Measurements from ENCODE around the gene PNMA6F. TPM values are rescaled to one million over a fixed set of nuclear protein-coding genes. Genes with fewer than 3 reads are reported as not detected.

PNMA6F gene
- polyA plus RNA-seq, 1 of the 3 experiments (the other 2 are of a cell fraction), result not detected

DNA sequence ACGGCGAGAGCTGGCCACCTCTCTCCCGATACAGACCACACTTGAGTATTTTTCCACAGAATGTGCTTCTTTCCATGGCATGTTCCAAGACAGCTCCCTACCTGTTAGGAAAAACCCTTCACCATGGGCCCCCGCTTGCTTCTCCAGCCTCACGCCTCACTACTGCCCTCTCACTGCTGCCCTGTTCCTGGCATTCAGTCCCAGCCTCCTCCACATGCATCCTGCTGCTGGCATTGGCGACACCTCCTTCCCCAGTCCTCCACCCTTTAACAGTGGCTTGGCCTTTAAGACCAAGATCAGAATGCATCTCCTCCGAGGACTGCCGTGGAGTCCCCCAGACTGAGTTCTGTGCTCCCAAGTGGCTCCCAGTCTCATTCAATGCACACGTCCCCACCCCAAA is 10.7 kb downstream of the PNMA6F start:
- POLR2A ChIA-PET, result no interaction called here
- TF ChIP-seq CHD2 (IDR thresholded peaks at IDR 0.05; ENCODE audit: low read length, partially characterized antibody), result no peak
- TF ChIP-seq EP300 (IDR thresholded peaks at IDR 0.05; ENCODE audit: borderline replicate concordance in 1 of 2, low read depth in 1 of 2, low read length in 1 of 2), result no peak
- TF ChIP-seq, protein P1, sequence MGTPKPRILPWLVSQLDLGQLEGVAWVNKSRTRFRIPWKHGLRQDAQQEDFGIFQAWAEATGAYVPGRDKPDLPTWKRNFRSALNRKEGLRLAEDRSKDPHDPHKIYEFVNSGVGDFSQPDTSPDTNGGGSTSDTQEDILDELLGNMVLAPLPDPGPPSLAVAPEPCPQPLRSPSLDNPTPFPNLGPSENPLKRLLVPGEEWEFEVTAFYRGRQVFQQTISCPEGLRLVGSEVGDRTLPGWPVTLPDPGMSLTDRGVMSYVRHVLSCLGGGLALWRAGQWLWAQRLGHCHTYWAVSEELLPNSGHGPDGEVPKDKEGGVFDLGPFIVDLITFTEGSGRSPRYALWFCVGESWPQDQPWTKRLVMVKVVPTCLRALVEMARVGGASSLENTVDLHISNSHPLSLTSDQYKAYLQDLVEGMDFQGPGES (IDR thresholded peaks at IDR 0.05; ENCODE audit: low read depth, low read length), result no peak
- TF ChIP-seq, protein P2, sequence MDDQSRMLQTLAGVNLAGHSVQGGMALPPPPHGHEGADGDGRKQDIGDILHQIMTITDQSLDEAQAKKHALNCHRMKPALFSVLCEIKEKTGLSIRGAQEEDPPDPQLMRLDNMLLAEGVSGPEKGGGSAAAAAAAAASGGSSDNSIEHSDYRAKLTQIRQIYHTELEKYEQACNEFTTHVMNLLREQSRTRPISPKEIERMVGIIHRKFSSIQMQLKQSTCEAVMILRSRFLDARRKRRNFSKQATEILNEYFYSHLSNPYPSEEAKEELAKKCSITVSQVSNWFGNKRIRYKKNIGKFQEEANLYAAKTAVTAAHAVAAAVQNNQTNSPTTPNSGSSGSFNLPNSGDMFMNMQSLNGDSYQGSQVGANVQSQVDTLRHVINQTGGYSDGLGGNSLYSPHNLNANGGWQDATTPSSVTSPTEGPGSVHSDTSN (IDR thresholded peaks at IDR 0.05), result no peak
- TF ChIP-seq, protein P3, sequence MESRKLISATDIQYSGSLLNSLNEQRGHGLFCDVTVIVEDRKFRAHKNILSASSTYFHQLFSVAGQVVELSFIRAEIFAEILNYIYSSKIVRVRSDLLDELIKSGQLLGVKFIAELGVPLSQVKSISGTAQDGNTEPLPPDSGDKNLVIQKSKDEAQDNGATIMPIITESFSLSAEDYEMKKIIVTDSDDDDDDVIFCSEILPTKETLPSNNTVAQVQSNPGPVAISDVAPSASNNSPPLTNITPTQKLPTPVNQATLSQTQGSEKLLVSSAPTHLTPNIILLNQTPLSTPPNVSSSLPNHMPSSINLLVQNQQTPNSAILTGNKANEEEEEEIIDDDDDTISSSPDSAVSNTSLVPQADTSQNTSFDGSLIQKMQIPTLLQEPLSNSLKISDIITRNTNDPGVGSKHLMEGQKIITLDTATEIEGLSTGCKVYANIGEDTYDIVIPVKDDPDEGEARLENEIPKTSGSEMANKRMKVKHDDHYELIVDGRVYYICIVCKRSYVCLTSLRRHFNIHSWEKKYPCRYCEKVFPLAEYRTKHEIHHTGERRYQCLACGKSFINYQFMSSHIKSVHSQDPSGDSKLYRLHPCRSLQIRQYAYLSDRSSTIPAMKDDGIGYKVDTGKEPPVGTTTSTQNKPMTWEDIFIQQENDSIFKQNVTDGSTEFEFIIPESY (IDR thresholded peaks at IDR 0.05; ENCODE audit: borderline replicate concordance, low read depth), result no peak
- no peak for TF ChIP-seq EZH2phosphoT487 (IDR thresholded peaks at IDR 0.05; ENCODE audit: borderline replicate concordance, low read depth)
- no peak for TF ChIP-seq RAD21 (IDR thresholded peaks at IDR 0.05; ENCODE audit: low read length)
- TF ChIP-seq, protein P4, sequence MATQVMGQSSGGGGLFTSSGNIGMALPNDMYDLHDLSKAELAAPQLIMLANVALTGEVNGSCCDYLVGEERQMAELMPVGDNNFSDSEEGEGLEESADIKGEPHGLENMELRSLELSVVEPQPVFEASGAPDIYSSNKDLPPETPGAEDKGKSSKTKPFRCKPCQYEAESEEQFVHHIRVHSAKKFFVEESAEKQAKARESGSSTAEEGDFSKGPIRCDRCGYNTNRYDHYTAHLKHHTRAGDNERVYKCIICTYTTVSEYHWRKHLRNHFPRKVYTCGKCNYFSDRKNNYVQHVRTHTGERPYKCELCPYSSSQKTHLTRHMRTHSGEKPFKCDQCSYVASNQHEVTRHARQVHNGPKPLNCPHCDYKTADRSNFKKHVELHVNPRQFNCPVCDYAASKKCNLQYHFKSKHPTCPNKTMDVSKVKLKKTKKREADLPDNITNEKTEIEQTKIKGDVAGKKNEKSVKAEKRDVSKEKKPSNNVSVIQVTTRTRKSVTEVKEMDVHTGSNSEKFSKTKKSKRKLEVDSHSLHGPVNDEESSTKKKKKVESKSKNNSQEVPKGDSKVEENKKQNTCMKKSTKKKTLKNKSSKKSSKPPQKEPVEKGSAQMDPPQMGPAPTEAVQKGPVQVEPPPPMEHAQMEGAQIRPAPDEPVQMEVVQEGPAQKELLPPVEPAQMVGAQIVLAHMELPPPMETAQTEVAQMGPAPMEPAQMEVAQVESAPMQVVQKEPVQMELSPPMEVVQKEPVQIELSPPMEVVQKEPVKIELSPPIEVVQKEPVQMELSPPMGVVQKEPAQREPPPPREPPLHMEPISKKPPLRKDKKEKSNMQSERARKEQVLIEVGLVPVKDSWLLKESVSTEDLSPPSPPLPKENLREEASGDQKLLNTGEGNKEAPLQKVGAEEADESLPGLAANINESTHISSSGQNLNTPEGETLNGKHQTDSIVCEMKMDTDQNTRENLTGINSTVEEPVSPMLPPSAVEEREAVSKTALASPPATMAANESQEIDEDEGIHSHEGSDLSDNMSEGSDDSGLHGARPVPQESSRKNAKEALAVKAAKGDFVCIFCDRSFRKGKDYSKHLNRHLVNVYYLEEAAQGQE (IDR thresholded peaks at IDR 0.05; ENCODE audit: low read depth, low read length), result no peak
- TF ChIP-seq, protein P5, sequence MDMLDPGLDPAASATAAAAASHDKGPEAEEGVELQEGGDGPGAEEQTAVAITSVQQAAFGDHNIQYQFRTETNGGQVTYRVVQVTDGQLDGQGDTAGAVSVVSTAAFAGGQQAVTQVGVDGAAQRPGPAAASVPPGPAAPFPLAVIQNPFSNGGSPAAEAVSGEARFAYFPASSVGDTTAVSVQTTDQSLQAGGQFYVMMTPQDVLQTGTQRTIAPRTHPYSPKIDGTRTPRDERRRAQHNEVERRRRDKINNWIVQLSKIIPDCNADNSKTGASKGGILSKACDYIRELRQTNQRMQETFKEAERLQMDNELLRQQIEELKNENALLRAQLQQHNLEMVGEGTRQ (IDR thresholded peaks at IDR 0.05; ENCODE audit: borderline replicate concordance, low read depth, low read length), result no peak
- TF ChIP-seq FOSL2 (IDR thresholded peaks at IDR 0.05; ENCODE audit: borderline replicate concordance, low read depth), result no peak
- TF ChIP-seq POLR2AphosphoS5 (IDR thresholded peaks at IDR 0.05; ENCODE audit: low read depth, low read length), result no peak
- TF ChIP-seq RXRA (IDR thresholded peaks at IDR 0.05; ENCODE audit: borderline replicate concordance, low read depth), result no peak
- TF ChIP-seq ELF1 (IDR thresholded peaks at IDR 0.05), result no peak
- H3K27me3 ChIP-seq (ENCODE audit: insufficient read depth), result peaks cover 28% of the 10 kb centered on the region
- H3K9ac ChIP-seq, result no peak overlapping the region
- CTCF ChIA-PET, result no interaction called here
- no peak overlapping the region for H3K4me3 ChIP-seq (ENCODE audit: low read depth in 2 of 2, low read length in 1 of 2)
- no peak overlapping the region for H2AFZ ChIP-seq (ENCODE audit: low read depth)
- H3K9me3 ChIP-seq, result no peaks in the 10 kb centered on the region
- H3K36me3 ChIP-seq (replicated peaks in 1 of 2; ENCODE audit: control insufficient read depth in 1 of 2, insufficient read depth in 2 of 2, low read length in 1 of 2), result no peaks in the 10 kb centered on the region
- no peaks in the 10 kb centered on the region for H3K4me1 ChIP-seq (ENCODE audit: control insufficient read depth in 1 of 2, insufficient read depth in 2 of 2, low read depth in 1 of 2, low read length in 1 of 2)
- no peaks in the 10 kb centered on the region for H3K79me2 ChIP-seq (ENCODE audit: insufficient read depth)
- no peaks in the 10 kb centered on the region for H3K9me2 ChIP-seq
- no peaks in the 10 kb centered on the region for H4K20me1 ChIP-seq (ENCODE audit: insufficient read depth)
- H3F3A ChIP-seq (replicated peaks; ENCODE audit: insufficient read depth), result no peaks in the 10 kb centered on the region
- WGBS (ENCODE audit: low lambda C conversion rate), result 37% methylated on average over 9 of the region's 9 CpGs
- no peak overlapping the region for H3K4me2 ChIP-seq
- no peak for DNase-seq
- no peak overlapping the region for H3K27ac ChIP-seq (ENCODE audit: low read depth in 2 of 2, low read length in 1 of 2)
